HG03558 (cell line): ENCODE measurements around the gene HIF1AN.

ENCODE experiments used
- ATAC-seq: cut with Tn5 transposase; IDR thresholded peaks from one replicate; pipeline ENCODE4 v1.9.1; 2021; ENCODE audit warnings: moderate number of reproducible peaks; ENCODE audit not compliant: unreplicated experiment; ENCODE audit errors: extremely low read depth

The HIF1AN gene

GRCh38 chr10:100535715-100536353 lies at the start of gene HIF1AN:
HIF1AN (plus strand) TSS chr10:100535943; CDS start chr10:100535959, 16 bp downstream.
- peak; percentile 84 for ATAC-seq

GRCh38 chr10:100487529-100487928 lies 48.2 kb upstream of the HIF1AN start:
- no peak for ATAC-seq

- no peak for ATAC-seq
Measured at GRCh38 chr10:100489396-100489795, 46.3 kb upstream of the HIF1AN start.

DNA sequence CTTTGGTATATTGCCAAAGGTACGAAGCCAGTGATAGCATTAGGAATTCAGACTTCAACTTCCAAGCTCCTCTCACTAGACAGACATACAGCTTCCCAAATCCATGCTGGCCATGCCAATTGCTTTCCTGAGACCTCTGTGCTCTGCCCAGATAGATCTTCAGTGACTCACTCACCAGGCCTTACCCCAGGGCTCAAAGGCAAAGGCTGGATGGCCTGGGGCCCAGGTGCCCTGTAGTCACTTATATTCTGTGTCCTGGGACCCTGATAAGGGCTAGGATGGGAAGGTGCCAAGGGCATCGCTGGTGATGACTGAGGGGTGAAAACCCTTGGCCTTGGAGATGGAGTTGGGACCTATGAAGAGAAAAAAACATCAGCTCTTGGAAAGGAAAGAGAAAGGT lies 45.2 kb upstream of the HIF1AN start:
- ATAC-seq: no peak

GRCh38 chr10:100496567-100496966 lies 39.2 kb upstream of the HIF1AN start:
- ATAC-seq: no peak

DNA sequence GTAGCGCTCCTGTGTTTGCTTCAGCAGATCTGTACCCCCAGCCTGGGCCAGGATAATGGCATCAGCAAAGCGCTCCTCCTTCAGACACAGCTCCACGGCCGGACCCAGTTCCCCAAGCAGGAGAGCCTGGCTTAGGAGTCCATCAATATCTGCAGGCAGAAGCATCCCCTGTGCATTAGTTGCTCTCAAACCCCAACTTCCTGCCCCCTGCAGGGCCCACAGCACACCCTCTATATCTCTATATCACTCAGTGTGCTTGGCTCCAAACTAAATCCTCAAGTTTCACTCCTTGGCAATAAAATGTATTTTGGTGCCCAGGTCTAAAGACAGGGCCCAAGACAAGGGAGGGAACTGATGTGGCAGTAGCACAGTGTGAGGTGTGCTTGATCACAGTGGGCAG lies 37.7 kb upstream of the HIF1AN start:
- no peak for ATAC-seq

DNA sequence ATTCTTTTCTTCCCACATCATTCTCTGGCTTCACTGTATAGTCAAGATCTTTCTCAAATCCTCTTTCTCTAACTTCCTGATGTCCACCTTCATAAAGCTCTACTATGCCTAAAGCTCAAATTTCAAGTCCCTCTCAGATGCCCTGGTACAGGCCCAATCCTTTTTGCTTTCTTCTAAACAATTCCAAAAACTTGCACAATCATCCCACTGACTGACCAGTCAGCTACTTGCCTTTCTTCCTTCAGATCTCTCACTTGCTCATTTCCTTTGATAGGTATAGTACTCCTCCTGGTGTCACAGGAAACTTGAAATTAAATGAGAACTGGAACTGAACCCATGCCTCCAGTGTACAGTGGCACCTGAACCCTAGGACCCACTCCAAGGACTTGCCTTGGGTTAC lies 34.3 kb upstream of the HIF1AN start:
- ATAC-seq: no peak

DNA sequence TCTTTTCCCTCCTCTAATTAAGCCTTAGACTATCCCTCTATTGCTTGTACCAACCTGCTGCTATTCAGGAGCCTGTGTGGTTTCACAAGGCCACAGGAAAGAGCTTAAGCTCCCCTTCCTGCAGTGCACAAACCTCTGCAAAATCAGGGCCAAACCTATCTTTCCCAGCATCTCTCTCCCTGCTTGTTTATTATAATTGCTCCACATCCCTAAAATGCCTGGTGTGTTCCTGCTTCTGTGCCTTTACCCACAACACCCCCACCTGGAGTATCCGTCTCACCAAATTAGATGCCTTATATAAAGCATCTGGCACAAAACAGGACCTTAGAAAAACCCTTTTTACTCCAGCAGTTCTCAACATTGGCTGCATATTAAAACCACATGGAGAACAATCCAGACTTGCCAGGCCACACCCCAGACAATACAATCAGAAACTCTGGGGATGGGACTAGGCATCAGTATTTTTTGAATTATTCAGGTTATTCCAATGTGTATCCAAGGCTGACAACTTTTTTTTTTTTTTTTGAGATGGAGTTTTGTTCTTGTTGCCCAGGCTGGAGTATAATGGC lies 32.7 kb upstream of the HIF1AN start:
- ATAC-seq: no peak

DNA sequence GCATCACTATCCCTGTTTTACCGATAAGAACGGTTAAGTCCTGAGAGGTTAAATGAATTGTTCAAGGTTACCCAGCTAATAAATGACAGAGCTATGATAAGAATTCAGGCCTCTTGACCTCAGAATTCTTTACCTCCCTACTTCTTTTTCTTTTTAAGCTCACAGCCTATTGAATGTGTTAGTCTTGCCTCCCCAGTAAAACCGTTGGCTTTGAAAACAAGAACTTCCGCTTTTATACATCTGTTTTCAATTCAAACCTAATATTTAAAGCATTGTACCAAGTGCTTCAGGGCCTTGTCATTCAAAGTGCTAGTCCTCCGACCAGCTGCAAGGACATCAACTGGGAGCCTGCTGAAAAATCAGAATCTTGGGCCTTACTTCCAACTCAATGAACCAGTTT lies 31.6 kb upstream of the HIF1AN start:
- no peak for ATAC-seq

DNA sequence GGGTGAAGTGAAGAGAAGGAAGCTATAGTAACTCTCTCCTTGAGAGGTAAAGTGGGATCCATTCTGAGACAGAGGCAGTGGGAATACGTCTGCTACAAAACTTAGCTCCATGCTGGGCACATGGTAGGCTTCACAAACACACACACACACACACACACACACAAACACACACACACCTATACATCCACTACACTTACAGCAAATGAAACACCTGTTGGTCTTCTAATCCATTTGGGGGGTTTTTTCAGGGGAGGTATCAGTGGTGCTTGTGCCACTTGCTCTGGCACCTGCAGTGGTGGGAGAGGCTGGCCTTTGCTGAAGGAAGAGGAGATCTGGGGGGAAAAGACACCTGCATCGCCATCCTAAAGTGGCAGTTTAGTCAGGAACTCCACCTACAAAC lies 30.6 kb upstream of the HIF1AN start:
- ATAC-seq: no peak

DNA sequence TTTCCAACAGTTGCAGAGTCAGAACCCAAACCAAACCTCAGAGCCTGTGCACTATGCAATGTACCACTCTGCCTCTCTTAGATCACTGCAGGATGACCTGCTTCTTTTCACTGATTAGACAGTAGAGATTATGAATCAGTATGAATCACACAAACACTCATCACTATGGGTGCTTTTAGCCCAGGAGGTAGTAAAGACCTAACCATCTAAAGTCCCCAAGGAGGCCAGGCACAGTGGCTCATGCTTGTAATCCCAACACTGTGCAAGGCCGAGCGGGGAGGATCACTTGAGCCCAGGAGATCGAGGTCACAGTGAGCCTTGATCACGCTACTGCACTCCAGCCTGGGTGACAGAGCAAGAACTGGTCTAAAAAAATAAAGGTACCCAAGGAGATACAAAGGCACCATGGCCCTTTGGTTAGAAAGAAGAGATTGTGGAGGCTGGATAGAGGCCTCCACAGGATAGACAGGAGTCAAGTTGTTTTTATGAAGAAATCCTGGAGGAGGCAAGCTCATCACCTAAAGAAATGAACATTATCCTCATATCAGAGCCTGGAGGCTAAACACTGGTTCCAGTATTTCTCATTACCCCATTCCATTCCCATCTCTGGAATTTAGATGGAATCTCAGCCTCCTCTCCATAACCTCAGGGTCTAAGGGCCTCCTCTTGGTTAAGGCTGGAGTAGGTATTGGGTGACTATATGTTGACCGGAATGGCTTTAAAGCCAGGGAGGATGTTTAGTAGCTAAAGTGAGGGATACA lies 29.0 kb upstream of the HIF1AN start:
- ATAC-seq: no peak

- ATAC-seq: no peak
Measured at GRCh38 chr10:100507357-100507732, 28.4 kb upstream of the HIF1AN start.

- no peak for ATAC-seq
Measured at GRCh38 chr10:100508266-100508665, 27.5 kb upstream of the HIF1AN start.

- no peak for ATAC-seq
Measured at GRCh38 chr10:100508691-100509150, 27.0 kb upstream of the HIF1AN start.

DNA sequence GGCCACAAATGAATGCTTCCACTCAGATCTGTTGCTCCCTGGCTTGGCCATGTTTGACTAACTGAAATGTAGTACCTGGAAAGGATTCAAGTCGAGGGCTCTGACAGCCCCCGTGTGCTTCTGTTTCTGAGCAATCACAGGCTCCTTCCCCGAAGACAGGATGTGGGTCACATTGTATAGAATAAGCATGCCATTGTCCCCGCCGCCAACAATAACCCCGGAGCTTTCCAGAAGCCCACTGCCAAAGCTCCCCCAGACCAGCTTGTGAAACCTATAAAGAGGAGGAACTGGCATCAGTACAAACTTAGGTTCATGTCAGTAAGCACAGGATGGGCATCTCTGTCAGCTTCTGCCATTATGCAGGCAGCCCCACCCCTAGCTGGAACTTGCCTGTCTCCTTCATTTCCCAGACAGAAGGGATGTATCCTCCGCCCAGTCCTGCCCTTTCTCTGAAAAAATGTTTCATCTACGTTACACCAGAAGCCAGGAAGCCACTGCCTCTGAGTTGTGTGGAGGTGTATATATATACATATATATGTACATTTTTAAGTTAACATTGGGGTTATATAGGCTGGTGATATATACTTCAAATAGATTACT lies 26.4 kb upstream of the HIF1AN start:
- no peak for ATAC-seq

GRCh38 chr10:100510533-100511308 lies 25.0 kb upstream of the HIF1AN start:
- ATAC-seq: no peak

DNA sequence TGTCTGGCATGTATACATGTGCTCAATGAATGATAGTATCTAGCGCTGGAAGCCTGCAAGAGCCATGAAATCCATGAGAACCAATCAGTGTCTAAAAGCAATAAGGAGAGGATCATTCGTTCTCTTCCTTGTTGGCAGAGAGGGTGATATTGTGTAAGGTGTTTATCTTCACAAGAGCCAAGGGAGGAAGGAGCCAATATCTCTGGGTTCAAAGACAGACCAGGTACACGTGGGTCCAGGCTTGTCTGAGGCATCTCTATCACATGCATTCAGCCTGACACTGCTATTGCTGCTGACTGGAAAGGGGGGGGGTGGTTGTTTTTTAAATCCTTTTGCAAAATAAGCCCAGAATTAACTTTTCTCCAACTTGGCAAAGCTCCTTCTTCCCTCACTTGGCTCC lies 20.1 kb upstream of the HIF1AN start:
- ATAC-seq: no peak

- ATAC-seq: no peak
Measured at GRCh38 chr10:100516847-100517246, 18.9 kb upstream of the HIF1AN start.

DNA sequence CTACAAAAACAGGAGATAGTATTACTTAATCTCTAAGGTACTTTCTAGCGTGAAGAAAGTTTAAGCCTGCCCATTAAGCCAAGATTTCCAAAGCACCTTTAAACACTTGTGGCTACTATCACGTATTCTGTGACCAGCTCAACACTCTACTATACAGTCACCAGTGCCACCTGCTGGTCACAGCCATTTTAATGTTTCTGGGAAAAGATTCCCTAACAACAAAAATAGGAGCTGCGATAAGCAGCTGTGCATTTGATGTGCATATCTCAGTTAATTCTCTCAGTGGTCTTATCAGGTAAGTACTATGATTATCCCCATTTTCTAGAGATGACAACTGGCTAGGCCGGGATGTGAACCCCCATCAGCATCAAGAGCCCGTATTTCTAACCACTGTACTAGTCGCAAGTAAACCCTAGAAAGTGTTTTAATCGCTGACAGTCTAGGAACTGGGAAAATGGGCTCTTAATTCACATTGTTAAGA lies 16.9 kb upstream of the HIF1AN start:
- ATAC-seq: no peak

- no peak for ATAC-seq
Measured at GRCh38 chr10:100519311-100520051, 16.3 kb upstream of the HIF1AN start, which contains the start of gene SEC31B. SEC31B (minus strand) TSS chr10:100519861; CDS start chr10:100516952, 2,909 bp downstream.
